H9 (cell line): Measurements from ENCODE around the gene SC5D. TPM values are rescaled to one million over a fixed set of nuclear protein-coding genes. Genes with fewer than 3 reads are reported as not detected.

ENCODE experiments used
- DNase-seq: peaks from one replicate; pipeline ENCODE4 v3.0.0-alpha.2; 2017
- H2AFZ ChIP-seq: one replicate; pipeline ENCODE4 v1.6.1; 2013; ENCODE audit warnings: mild to moderate bottlenecking, low read length, control low read depth, moderate library complexity
- H2AK5ac ChIP-seq: 2 replicates; pipeline ENCODE4 v1.6.1; 2013; ENCODE audit warnings: low read length, control low read depth, mixed read lengths; ENCODE audit not compliant: insufficient read length
- H2BK120ac ChIP-seq: one replicate; pipeline ENCODE4 v1.6.1; 2013; ENCODE audit warnings: low read depth, mild to moderate bottlenecking, low read length, control low read depth, inconsistent platforms; ENCODE audit not compliant: poor library complexity, severe bottlenecking
- H2BK12ac ChIP-seq: 2 replicates; pipeline ENCODE4 v1.6.1; 2013; ENCODE audit warnings: low read length, control low read depth, mixed read lengths, low read depth; ENCODE audit not compliant: insufficient read length
- H2BK15ac ChIP-seq: 2 replicates; pipeline ENCODE4 v1.6.1; 2013; ENCODE audit warnings: low read depth, low read length, control low read depth
- H2BK20ac ChIP-seq: one replicate; pipeline ENCODE4 v1.6.1; 2013; ENCODE audit warnings: low read depth, mild to moderate bottlenecking, low read length, control low read depth, inconsistent platforms; ENCODE audit not compliant: poor library complexity, severe bottlenecking
- H2BK5ac ChIP-seq: 2 replicates; pipeline ENCODE4 v1.6.1; 2013; ENCODE audit warnings: low read length, control low read depth, mixed read lengths; ENCODE audit not compliant: insufficient read length
- H3K14ac ChIP-seq: 2 replicates; pipeline ENCODE4 v1.6.1; 2013; ENCODE audit warnings: low read length, control low read depth; ENCODE audit not compliant: insufficient read depth
- H3K18ac ChIP-seq: 2 replicates; pipeline ENCODE4 v1.6.1; 2013; ENCODE audit warnings: low read depth, mild to moderate bottlenecking, mixed read lengths, low read length, control low read depth; ENCODE audit not compliant: insufficient read length
- H3K23ac ChIP-seq: 2 replicates; pipeline ENCODE4 v1.6.1; 2013; ENCODE audit warnings: low read length, control low read depth, mixed read lengths, low read depth; ENCODE audit not compliant: insufficient read length
- H3K23me2 ChIP-seq: 2 replicates; pipeline ENCODE4 v1.6.1; 2013; ENCODE audit warnings: low read depth, mild to moderate bottlenecking, mixed read lengths, low read length, control low read depth; ENCODE audit not compliant: insufficient read length, poor library complexity, severe bottlenecking
- H3K27ac ChIP-seq: 2 replicates; pipeline ENCODE4 v1.5.1; 2013; ENCODE audit warnings: low read length, control low read depth, mixed read lengths, low read depth; ENCODE audit not compliant: insufficient read length
- H3K27me3 ChIP-seq: 2 replicates; pipeline ENCODE4 v1.6.1; 2013; ENCODE audit warnings: low read length, control low read depth, inconsistent platforms; ENCODE audit not compliant: insufficient read depth
- H3K4ac ChIP-seq: 2 replicates; pipeline ENCODE4 v1.6.1; 2013; ENCODE audit warnings: low read depth, mild to moderate bottlenecking, control low read depth, inconsistent platforms, low read length, moderate library complexity
- H3K4me1 ChIP-seq: 2 replicates; pipeline ENCODE4 v1.6.1; 2013; ENCODE audit warnings: low read length, control low read depth, inconsistent platforms; ENCODE audit not compliant: insufficient read depth
- H3K4me2 ChIP-seq: 2 replicates; pipeline ENCODE4 v1.6.1; 2013; ENCODE audit warnings: low read length, control low read depth, mixed read lengths; ENCODE audit not compliant: insufficient read length, insufficient read depth
- H3K56ac ChIP-seq: 2 replicates; pipeline ENCODE4 v1.6.1; 2013; ENCODE audit warnings: low read depth, mild to moderate bottlenecking, mixed read lengths, low read length, control low read depth; ENCODE audit not compliant: insufficient read length
- H3K79me1 ChIP-seq: 2 replicates; pipeline ENCODE4 v1.6.1; 2013; ENCODE audit warnings: low read depth, mild to moderate bottlenecking, moderate library complexity, low read length, control low read depth, inconsistent platforms; ENCODE audit not compliant: insufficient read depth, poor library complexity, severe bottlenecking
- H3K79me2 ChIP-seq: 2 replicates; pipeline ENCODE4 v1.6.1; 2013; ENCODE audit warnings: low read length, control low read depth, inconsistent platforms; ENCODE audit not compliant: insufficient read depth
- H3K9ac ChIP-seq: 2 replicates; pipeline ENCODE4 v1.6.1; 2013; ENCODE audit warnings: low read length, control low read depth, mixed read lengths; ENCODE audit not compliant: insufficient read length; ENCODE audit errors: extremely low read depth
- H3K9me3 ChIP-seq: one replicate; pipeline ENCODE4 v1.6.1; 2013; ENCODE audit warnings: low read depth, low read length, inconsistent platforms; ENCODE audit not compliant: control insufficient read depth
- H3T11ph ChIP-seq: one replicate; pipeline ENCODE4 v1.6.1; 2013; ENCODE audit warnings: mild to moderate bottlenecking, low read length, control low read depth, inconsistent platforms
- H4K20me1 ChIP-seq: one replicate; pipeline ENCODE4 v1.6.1; 2013; ENCODE audit not compliant: control insufficient read depth, insufficient read length, insufficient read depth
- H4K5ac ChIP-seq: 2 replicates; pipeline ENCODE4 v1.6.1; 2013; ENCODE audit warnings: low read depth, mild to moderate bottlenecking, mixed read lengths, low read length, control low read depth; ENCODE audit not compliant: insufficient read length
- H4K8ac ChIP-seq: replicated peaks from 2 replicates; pipeline ENCODE4 v1.6.1; 2013; ENCODE audit warnings: low read length, control low read depth, mixed read lengths, low read depth; ENCODE audit not compliant: insufficient read length
- H4K91ac ChIP-seq: 2 replicates; pipeline ENCODE4 v1.6.1; 2013; ENCODE audit warnings: low read depth, mild to moderate bottlenecking, moderate library complexity, mixed read lengths, low read length, control low read depth; ENCODE audit not compliant: insufficient read length
- H3K27ac Mint-ChIP-seq, 3 experiments: 2 replicates in 2 of 3; 3 replicates in 1 of 3; pipeline ENCODE4 v1.8.0; 2020 to 2021; ENCODE audit warnings: mixed read lengths in 3 of 3, mild to moderate bottlenecking in 1 of 3, moderate library complexity in 1 of 3
- H3K27me3 Mint-ChIP-seq: 2 replicates; pipeline ENCODE4 v1.8.0; 2021; ENCODE audit warnings: low read depth, mild to moderate bottlenecking, moderate library complexity, mixed read lengths
- H3K36me3 Mint-ChIP-seq, 3 experiments: 2 replicates in 2 of 3; 3 replicates in 1 of 3; pipeline ENCODE4 v1.8.0; 2020 to 2021; ENCODE audit warnings: low read depth in 3 of 3, mixed read lengths in 3 of 3; ENCODE audit not compliant: insufficient read depth in 1 of 3
- H3K4me1 Mint-ChIP-seq, 2 experiments: 2 replicates each; pipeline ENCODE4 v1.8.0; 2020; ENCODE audit warnings: mixed read lengths in 2 of 2
- H3K4me3 Mint-ChIP-seq, 2 experiments: 2 replicates in 1 of 2; 3 replicates in 1 of 2; pipeline ENCODE4 v1.8.0; 2020 to 2021; ENCODE audit warnings: mild to moderate bottlenecking in 2 of 2, mixed read lengths in 2 of 2, moderate library complexity in 1 of 2
- H3K9me3 Mint-ChIP-seq, 2 experiments: 2 replicates in 1 of 2; 3 replicates in 1 of 2; pipeline ENCODE4 v1.8.0; 2020; ENCODE audit warnings: mild to moderate bottlenecking in 2 of 2, mixed read lengths in 2 of 2, moderate library complexity in 1 of 2
- WGBS: extraction: QIAGEN DNeasy Blood & Tissue Kit; methylation state at CpG from one replicate; pipeline ENCODE4 v1.1.7; 2013; ENCODE audit warnings: missing lambda C conversion rate, low lambda C conversion rate, mixed read lengths; ENCODE audit not compliant: insufficient read length; ENCODE audit errors: extremely low coverage; 5-methylcytosine and 5-hydroxymethylcytosine counted together
- total RNA-seq: library from RNA; stranded (reverse); gene quantifications from 2 replicates; pipeline ENCODE4 v1.2.1, GENCODE V29; 2021
- TF ChIP-seq, protein P1 (sequence below): fragments of 200-600 bp; sonication (generic); conservative IDR thresholded peaks from 3 replicates; pipeline ENCODE4 v1.8.0; 2021; ENCODE audit warnings: antibody characterized with exemption, mild to moderate bottlenecking

Gene SC5D
- total RNA-seq, 1 experiment from 2014 or later = 92.0 TPM

DNA sequence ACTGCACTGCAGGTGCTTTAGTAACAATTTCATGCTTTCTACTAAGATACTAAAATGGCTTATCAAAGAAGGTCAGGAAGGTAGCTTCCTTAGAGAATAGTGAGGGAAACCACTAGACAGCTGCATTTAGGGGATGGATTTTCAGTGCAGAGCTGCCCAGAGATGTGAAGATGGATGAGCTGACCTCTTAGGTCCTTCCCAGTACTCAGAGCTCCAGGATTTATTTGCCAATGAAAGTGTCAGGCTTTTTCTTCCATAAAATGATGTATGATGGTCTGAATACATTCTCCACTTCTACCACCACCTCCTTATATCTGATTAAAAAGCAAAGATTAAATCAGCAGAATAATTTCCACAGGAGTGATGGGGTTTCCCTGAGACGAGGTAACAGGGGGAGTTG is 35.0 kb downstream of the SC5D start:
- no peaks in the 10 kb centered on the region for H3K79me2 ChIP-seq
- H3K27ac ChIP-seq = no peak overlapping the region
- TF ChIP-seq, protein P1, sequence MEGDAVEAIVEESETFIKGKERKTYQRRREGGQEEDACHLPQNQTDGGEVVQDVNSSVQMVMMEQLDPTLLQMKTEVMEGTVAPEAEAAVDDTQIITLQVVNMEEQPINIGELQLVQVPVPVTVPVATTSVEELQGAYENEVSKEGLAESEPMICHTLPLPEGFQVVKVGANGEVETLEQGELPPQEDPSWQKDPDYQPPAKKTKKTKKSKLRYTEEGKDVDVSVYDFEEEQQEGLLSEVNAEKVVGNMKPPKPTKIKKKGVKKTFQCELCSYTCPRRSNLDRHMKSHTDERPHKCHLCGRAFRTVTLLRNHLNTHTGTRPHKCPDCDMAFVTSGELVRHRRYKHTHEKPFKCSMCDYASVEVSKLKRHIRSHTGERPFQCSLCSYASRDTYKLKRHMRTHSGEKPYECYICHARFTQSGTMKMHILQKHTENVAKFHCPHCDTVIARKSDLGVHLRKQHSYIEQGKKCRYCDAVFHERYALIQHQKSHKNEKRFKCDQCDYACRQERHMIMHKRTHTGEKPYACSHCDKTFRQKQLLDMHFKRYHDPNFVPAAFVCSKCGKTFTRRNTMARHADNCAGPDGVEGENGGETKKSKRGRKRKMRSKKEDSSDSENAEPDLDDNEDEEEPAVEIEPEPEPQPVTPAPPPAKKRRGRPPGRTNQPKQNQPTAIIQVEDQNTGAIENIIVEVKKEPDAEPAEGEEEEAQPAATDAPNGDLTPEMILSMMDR = no peak

More for the DNA sequence above, 35.0 kb downstream of the SC5D start:
- H3K4ac ChIP-seq = no peak overlapping the region
- H2BK15ac ChIP-seq = no peak overlapping the region
- no peaks in the 10 kb centered on the region; a peak in 1 of 5 replicates for H3K9me3 Mint-ChIP-seq
- no peak overlapping the region for H2AFZ ChIP-seq
- no peak overlapping the region for H3K56ac ChIP-seq
- no peak overlapping the region for H2BK5ac ChIP-seq
- H3K4me1 ChIP-seq = no peaks in the 10 kb centered on the region
- no CpG with 5 or more reads among the region's 1 CpG for WGBS
- H2BK20ac ChIP-seq = no peak overlapping the region
- no peak overlapping the region for H4K8ac ChIP-seq
- no peak overlapping the region for H2BK120ac ChIP-seq
- H3K36me3 Mint-ChIP-seq = no peaks in the 10 kb centered on the region; a peak in 1 of 7 replicates
- no peaks in the 10 kb centered on the region; the same call in 1 of the 2 replicates for H3K27me3 Mint-ChIP-seq
- no peak overlapping the region for H2AK5ac ChIP-seq
- no peak overlapping the region for H3K14ac ChIP-seq
- no peak overlapping the region for H4K91ac ChIP-seq
- H3K18ac ChIP-seq = no peak overlapping the region
- no peaks in the 10 kb centered on the region for H4K20me1 ChIP-seq
- H3K27me3 ChIP-seq = no peaks in the 10 kb centered on the region
- H3K4me2 ChIP-seq = no peak overlapping the region
- H3K23ac ChIP-seq = no peak overlapping the region
- no peak overlapping the region for H3T11ph ChIP-seq
- H3K9ac ChIP-seq = no peak overlapping the region
- no peaks in the 10 kb centered on the region for H3K23me2 ChIP-seq
- no peak overlapping the region for H4K5ac ChIP-seq
- H2BK12ac ChIP-seq = no peak overlapping the region
- H3K27ac Mint-ChIP-seq = no peak overlapping the region
- DNase-seq = no peak
- no peak overlapping the region for H3K4me3 Mint-ChIP-seq
- no peaks in the 10 kb centered on the region for H3K79me1 ChIP-seq
- peaks cover 12% of the 10 kb centered on the region in 2 experiments for H3K4me1 Mint-ChIP-seq
- no peaks in the 10 kb centered on the region for H3K9me3 ChIP-seq
